K562 (cell line): ENCODE data around the gene MEGF11. TPM values are rescaled to one million over a fixed set of nuclear protein-coding genes. Genes with fewer than 3 reads are reported as not detected.

Experiments used
- ATAC-seq: fragments of 200-7000 bp; cut with Tn5 transposase; 3 replicates; pipeline ENCODE4 v1.9.1; 2020; ENCODE audit warnings: moderate library complexity
- BruUV-seq: library from RNA; stranded (reverse); fragments of 400-500 nt; replicated peaks from 2 replicates; lab custom pipeline; 2021; lab: Mats Ljungman, UMichigan
- CTCF ChIA-PET: fragments of 300-600 bp; formaldehyde crosslinking; extraction: SDS; loops from one replicate; lab custom pipeline; 2021; ENCODE audit warnings: low intra/inter-chr PET ratio; lab: Yijun Ruan, JAX
- POLR2A ChIA-PET: fragments of 300-600, 350-650 bp; sonication (Branson Sonifier 250); formaldehyde crosslinking; extraction: SDS; loops from one replicate; lab custom pipeline; 2021; ENCODE audit warnings: antibody characterized with exemption, inconsistent platforms; lab: Yijun Ruan, JAX
- DNase-seq, 4 experiments: peaks; one replicate each; pipeline versions ENCODE4 v3.0.0 to v3.0.0-alpha.2; 2011 to 2018; ENCODE audit warnings: low spot score in 3 of 4, mixed read lengths in 3 of 4; ENCODE audit errors: extremely low read depth in 1 of 4
- FAIRE-seq: peaks from 2 replicates; lab custom pipeline; 2011; peaks lifted over from hg19 to GRCh38; lab: Jason Lieb, UNC
- H2AFZ ChIP-seq: 2 replicates; pipeline ENCODE4 v1.6.0; 2011; ENCODE audit warnings: low read depth, low read length, control low read depth, inconsistent platforms
- H3K27ac ChIP-seq: fragments of 200-600 bp; 3 replicates; pipeline ENCODE4 v1.8.0; 2011; ENCODE audit warnings: low read depth, mild to moderate bottlenecking, control low read depth, inconsistent platforms, low read length, moderate library complexity, mixed read lengths; ENCODE audit errors: extremely low read depth
- H3K27me3 ChIP-seq, 2 experiments: fragments of 300-600 bp in 1 of 2; 2 replicates in 1 of 2; 3 replicates in 1 of 2; pipeline versions ENCODE4 v1.6.0 to v1.8.0; 2011; ENCODE audit warnings: inconsistent platforms in 2 of 2, low read length in 2 of 2, mild to moderate bottlenecking in 1 of 2, mixed read lengths in 1 of 2, moderate library complexity in 1 of 2; ENCODE audit not compliant: control insufficient read depth in 2 of 2, insufficient read depth in 2 of 2
- H3K36me3 ChIP-seq: fragments of 300-600 bp; 3 replicates; pipeline ENCODE4 v1.8.0; 2011; ENCODE audit warnings: mild to moderate bottlenecking, low read length, inconsistent platforms; ENCODE audit not compliant: control insufficient read depth, insufficient read depth
- H3K4me1 ChIP-seq, 2 experiments: fragments of 200-600 bp in 1 of 2; replicated peaks in 1 of 2; 2 replicates in 1 of 2; 3 replicates in 1 of 2; pipeline versions ENCODE4 v1.5.1 to v1.8.0; 2011; ENCODE audit warnings: inconsistent platforms in 2 of 2, low read length in 2 of 2, mild to moderate bottlenecking in 1 of 2, mixed read lengths in 1 of 2, moderate library complexity in 1 of 2; ENCODE audit not compliant: control insufficient read depth in 2 of 2, insufficient read depth in 2 of 2
- H3K4me2 ChIP-seq: 2 replicates; pipeline ENCODE4 v1.6.1; 2011; ENCODE audit warnings: low read length, control low read depth, inconsistent platforms, mixed read lengths; ENCODE audit not compliant: insufficient read depth
- H3K4me3 ChIP-seq: fragments of 200-600 bp; sonication (generic), shearing (Covaris generic); 2 replicates; pipeline ENCODE4 v1.5.1; 2016; ENCODE audit warnings: control low read depth, inconsistent platforms
- H3K79me2 ChIP-seq: fragments of 200-600 bp; 3 replicates; pipeline ENCODE4 v1.8.0; 2011; ENCODE audit warnings: low read length, inconsistent platforms; ENCODE audit not compliant: control insufficient read depth, insufficient read depth
- H3K9ac ChIP-seq, 2 experiments: 2 replicates each; pipeline versions ENCODE4 v1.6.0 to v1.6.1; 2011; ENCODE audit warnings: low read depth in 2 of 2, low read length in 2 of 2, control low read depth in 1 of 2, inconsistent platforms in 1 of 2, mild to moderate bottlenecking in 1 of 2, mixed read lengths in 1 of 2; ENCODE audit not compliant: insufficient read depth in 1 of 2
- H3K9me1 ChIP-seq: one replicate; pipeline ENCODE4 v1.6.0; 2011; ENCODE audit warnings: inconsistent platforms, mild to moderate bottlenecking, low read length, moderate library complexity; ENCODE audit not compliant: control insufficient read depth, insufficient read depth
- H3K9me3 ChIP-seq: replicated peaks from 2 replicates; pipeline ENCODE4 v1.5.1; 2011; ENCODE audit warnings: low read depth, low read length, inconsistent platforms; ENCODE audit not compliant: control insufficient read depth, insufficient read depth
- H4K20me1 ChIP-seq: replicated peaks from 2 replicates; pipeline ENCODE4 v1.6.1; 2011; ENCODE audit warnings: low read length, inconsistent platforms, mixed read lengths; ENCODE audit not compliant: control insufficient read depth, insufficient read depth
- CEBPG ChIP-seq, 3 experiments: fragments of 200-800 bp in 1 of 3; sonication (Bioruptor generic) in 1 of 3; sonication (generic) in 1 of 3; formaldehyde crosslinking in 1 of 3; IDR thresholded peaks in 2 of 3; conservative IDR thresholded peaks in 1 of 3; 2 replicates each; pipeline versions ENCODE4 v1.6.1 to v1.8.0; 2016 to 2022; ENCODE audit warnings: missing compliant biosample characterization in 2 of 3, missing genetic modification characterization in 2 of 3, mild to moderate bottlenecking in 1 of 3, missing genetic modification reagents in 1 of 3
- GATA2 ChIP-seq: sonication (generic); formaldehyde crosslinking; IDR thresholded peaks from 2 replicates; pipeline ENCODE4 v1.4.0; 2020; ENCODE audit warnings: mild to moderate bottlenecking, missing genetic modification reagents
- HMGXB4 ChIP-seq: sonication (generic); formaldehyde crosslinking; IDR thresholded peaks from 2 replicates; pipeline ENCODE4 v1.8.1; 2023; ENCODE audit warnings: mild to moderate bottlenecking, missing genetic modification reagents
- SIRT6 ChIP-seq: IDR thresholded peaks from one replicate; pipeline ENCODE4 v1.6.1; 2012; ENCODE audit warnings: low read depth, mild to moderate bottlenecking, control low read depth, inconsistent platforms, low read length, moderate library complexity
- ZNF165 ChIP-seq: fragments of 250-450 bp; sonication (Bioruptor Pico); IDR thresholded peaks from 2 replicates; pipeline ENCODE4 v1.4.0; 2020; ENCODE audit warnings: borderline replicate concordance
- ZNF3 ChIP-seq: fragments of 250-450 bp; sonication (Bioruptor Pico); IDR thresholded peaks from 2 replicates; pipeline ENCODE4 v1.5.0; 2021; ENCODE audit warnings: mild to moderate bottlenecking, moderate library complexity
- WGBS: fragments of 100-300 bp; shearing (Covaris generic); methylation state at CpG from one replicate; pipeline ENCODE4 v1.1.6; 2016; ENCODE audit warnings: low coverage, mixed read lengths; ENCODE audit not compliant: insufficient coverage; ENCODE audit errors: missing lambda C conversion rate; 5-methylcytosine and 5-hydroxymethylcytosine counted together
- in situ Hi-C: fragments of 300-500 bp; cut with MboI; formaldehyde crosslinking; loops from 4 replicates; pipeline ENCODE4 v1.15.0; 2018; ENCODE audit warnings: inconsistent platforms, mixed read lengths
- intact Hi-C: fragments of 100-400 bp; cut with micrococcal nuclease; formaldehyde crosslinking; loops from 2 replicates; pipeline ENCODE4 v1.14.2; 2022
- polyA plus RNA-seq, 8 experiments: library from polyadenylated mRNA; depleted of rRNA in 4 of 8; stranded (reverse) in 5 of 8; unstranded in 3 of 8; fragments of >200 nt; fragmentation: Nextera tagmentation in 2 of 8; fragmentation: Illumina TruSeq in 1 of 8; extraction: Ambion mirVana in 2 of 8; extraction: Trizol in 1 of 8; gene quantifications; 2 replicates each; pipeline versions ENCODE4 v1.2.1 to v1.2.3, GENCODE V29; 2011 to 2014; ENCODE audit warnings: inconsistent platforms in 1 of 8, missing spikeins in 1 of 8
- total RNA-seq, 7 experiments: library from RNA; depleted of rRNA in 6 of 7; stranded (reverse); fragments of >200 nt in 6 of 7; fragmentation: Illumina TruSeq in 2 of 7; extraction: Trizol in 2 of 7; gene quantifications; 2 replicates each; pipeline versions ENCODE4 v1.2.1 to v1.2.3, GENCODE V29; 2011 to 2021; ENCODE audit warnings: low replicate concordance in 1 of 7

The MEGF11 gene
- total and polyA plus RNA-seq, 9 of the 15 experiments (the other 6 are each of a cell fraction or from before 2014, with no cell fraction given) = 0.06 to 0.23 (median 0.20) TPM; not detected in 6

GRCh38 chr15:65991721-65992483 lies 261.6 kb downstream of the MEGF11 start:
- BruUV-seq = no TSS peak
- peaks cover 8% of the 10 kb centered on the region; the same call in 1 of the 2 replicates for H4K20me1 ChIP-seq
- CTCF ChIA-PET = no interaction called here
- intact Hi-C loops = no loop called here
- no peak for DNase-seq
- H3K9me3 ChIP-seq = no peaks in the 10 kb centered on the region
- ATAC-seq = no peak
- no peaks in the 10 kb centered on the region for H3K79me2 ChIP-seq
- H3K27me3 ChIP-seq = peaks cover 13 to 72% of the 10 kb centered on the region in 2 experiments; a peak in 4 of 5 replicates
- no peak overlapping the region for H2AFZ ChIP-seq
- H3K4me3 ChIP-seq = no peak overlapping the region
- no peaks in the 10 kb centered on the region for H3K9me1 ChIP-seq
- no peak overlapping the region for H3K4me2 ChIP-seq
- no peaks in the 10 kb centered on the region for H3K4me1 ChIP-seq
- in situ Hi-C loops = no loop called here
- FAIRE-seq = no peak
- H3K27ac ChIP-seq = no peak overlapping the region
- no peak overlapping the region for H3K9ac ChIP-seq
- WGBS = 2% methylated on average over 9 of the region's 10 CpGs
- POLR2A ChIA-PET = interaction anchor here (0.6 kb wide), 2 partner anchors 26 to 590 kb away, joined by 3 to 4 read pairs; no protein-coding TSS in a partner anchor
- no peak for TF ChIP-seq HMGXB4
- no peak for TF ChIP-seq ZNF3 (CRISPR knock-in tag)
- no peak for TF ChIP-seq SIRT6
- no peak for TF ChIP-seq CEBPG (CRISPR knock-in tag; IDR thresholded peaks at IDR 0.05)
- TF ChIP-seq CEBPG (tag; conservative IDR thresholded peaks at IDR 0.05 in 1 of 2, IDR thresholded peaks at IDR 0.05 in 1 of 2) = no peak
- TF ChIP-seq ZNF165 (CRISPR knock-in tag) = no peak
- TF ChIP-seq GATA2 (CRISPR knock-in tag) = no peak
- H3K36me3 ChIP-seq = no peaks in the 10 kb centered on the region
